ENCODE data around the gene TCP11X1.
"Not testable (repeated sequence)": the region's sequence is repeated elsewhere in the genome, so short reads cannot be mapped to it uniquely, and the experiment has no call there.

GRCh38 chrX:102207940-102208339 is 7.2 kb upstream of the TCP11X1 start:
- not testable (repeated sequence) for TF ChIP-seq CTCF (IDR thresholded peaks at IDR 0.05); POLR2AphosphoS5 (IDR thresholded peaks at IDR 0.05; ENCODE audit: insufficient read depth in 1 of 2, low read depth in 1 of 2)
